BE2C (cell line): ENCODE results near the gene TIAM2.

Experiments
- DNase-seq: peaks from one replicate; pipeline ENCODE4 v3.0.0-alpha.2; 2020
- H3K27me3 ChIP-seq: fragments of 250-450 bp; sonication (Bioruptor Pico); 2 replicates; pipeline ENCODE4 v1.5.1; 2020; ENCODE audit warnings: mild to moderate bottlenecking
- H3K36me3 ChIP-seq: fragments of 250-450 bp; sonication (Bioruptor Pico); 2 replicates; pipeline ENCODE4 v1.5.1; 2020; ENCODE audit warnings: mild to moderate bottlenecking
- H3K4me1 ChIP-seq: fragments of 250-450 bp; sonication (Bioruptor Pico); 2 replicates; pipeline ENCODE4 v1.5.1; 2020
- H3K4me3 ChIP-seq: 2 replicates; pipeline ENCODE4 v1.5.1; 2011; ENCODE audit warnings: low read depth, low read length
- H3K9me3 ChIP-seq: fragments of 250-450 bp; sonication (Bioruptor Pico); 2 replicates; pipeline ENCODE4 v1.5.1; 2020
- CTCF ChIP-seq: IDR thresholded peaks from 2 replicates; pipeline ENCODE4 v1.5.1; 2012; ENCODE audit warnings: mild to moderate bottlenecking, low read depth, low read length

TIAM2 gene

DNA sequence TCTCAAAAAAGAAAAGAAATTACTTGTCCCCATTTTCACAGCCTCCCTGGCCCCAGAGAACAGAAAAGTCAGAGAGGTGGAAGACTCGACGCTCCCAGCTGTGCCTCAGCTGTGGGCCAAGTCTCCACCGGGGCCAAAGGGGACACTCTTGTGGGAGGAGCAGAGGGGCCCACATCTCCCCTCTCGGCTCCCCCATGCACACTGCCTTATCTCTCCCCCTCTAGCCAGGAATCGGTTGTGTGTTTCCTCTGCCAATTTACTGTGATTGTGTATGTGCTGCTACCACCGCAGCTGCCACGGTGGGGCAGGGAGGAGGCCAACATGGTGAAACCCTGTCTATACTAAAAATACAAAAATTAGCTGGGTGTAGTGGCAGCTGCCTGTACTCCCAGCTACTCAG is 8.4 kb downstream of the TIAM2 start:
- H3K9me3 ChIP-seq: no peaks in the 10 kb centered on the region
- no peaks in the 10 kb centered on the region for H3K36me3 ChIP-seq
- no peaks in the 10 kb centered on the region for H3K27me3 ChIP-seq
- DNase-seq: no peak
- peaks cover 4% of the 10 kb centered on the region; the same call in 1 of the 2 replicates for H3K4me1 ChIP-seq
- H3K4me3 ChIP-seq: no peak overlapping the region
- TF ChIP-seq CTCF: no peak

DNA sequence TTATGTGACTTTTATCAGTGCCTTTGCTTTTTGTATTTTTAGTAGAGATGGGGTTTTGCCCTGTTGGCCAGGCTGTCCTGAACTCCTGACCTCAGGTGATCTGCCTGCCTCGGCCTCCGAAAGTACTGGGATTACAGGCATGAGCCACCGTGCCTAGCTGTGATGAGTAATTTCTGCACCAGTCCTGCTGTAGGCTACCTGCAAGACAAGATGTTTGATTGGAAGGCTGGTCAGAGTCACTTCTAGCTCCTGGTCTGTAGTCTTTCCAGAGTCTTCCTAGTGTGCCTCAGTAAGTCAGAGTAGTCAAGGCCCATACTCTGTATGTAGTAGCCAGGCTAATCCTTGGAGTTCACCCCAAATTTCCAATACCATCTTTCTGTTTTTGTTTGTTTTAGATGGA is 8.9 kb downstream of the TIAM2 start:
- peaks cover 4% of the 10 kb centered on the region; the same call in 1 of the 2 replicates for H3K4me1 ChIP-seq
- H3K9me3 ChIP-seq: no peaks in the 10 kb centered on the region
- TF ChIP-seq CTCF: no peak
- DNase-seq: no peak
- no peaks in the 10 kb centered on the region for H3K27me3 ChIP-seq
- no peaks in the 10 kb centered on the region for H3K36me3 ChIP-seq
- no peak overlapping the region for H3K4me3 ChIP-seq

DNA sequence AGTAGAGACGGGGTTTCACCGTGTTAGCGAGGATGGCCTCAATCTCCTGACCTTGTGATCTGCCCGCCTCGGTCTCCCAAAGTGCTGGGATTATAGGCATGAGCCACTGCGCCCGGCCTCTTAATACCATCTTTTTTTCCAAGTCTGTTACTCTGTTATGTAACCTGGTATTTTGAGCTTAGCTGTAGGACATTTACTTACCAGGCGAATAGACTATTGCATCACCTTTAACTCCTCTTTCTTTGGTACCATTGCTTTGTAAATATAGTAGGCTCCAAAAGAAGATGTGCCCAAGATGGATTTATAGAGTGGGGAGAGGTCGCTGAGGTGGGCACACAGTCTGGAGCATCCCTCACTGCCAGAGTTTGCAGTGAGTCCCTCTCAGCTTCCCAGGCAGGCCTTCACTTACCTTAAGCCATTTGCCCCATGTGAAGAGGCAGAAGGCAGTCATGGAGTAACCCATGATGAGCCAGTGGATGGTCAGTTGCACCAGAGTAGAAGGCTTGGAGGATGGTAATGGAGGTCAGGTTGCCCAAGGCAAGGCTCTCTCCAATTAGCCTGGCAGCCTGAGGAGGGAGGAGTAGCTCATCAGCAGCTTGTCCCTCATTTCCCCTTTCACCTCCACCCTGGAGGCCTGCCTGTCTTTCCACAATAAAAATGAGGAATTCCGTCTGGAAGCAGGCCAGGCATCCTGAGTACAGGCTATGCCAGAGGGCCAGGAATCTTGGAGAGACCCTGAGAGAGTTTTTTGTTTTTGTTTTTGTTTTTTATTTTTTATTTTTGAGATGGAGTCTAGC is 9.7 kb downstream of the TIAM2 start:
- no peak for TF ChIP-seq CTCF
- no peak for DNase-seq
- peaks cover 4% of the 10 kb centered on the region; the same call in 1 of the 2 replicates for H3K4me1 ChIP-seq

DNA sequence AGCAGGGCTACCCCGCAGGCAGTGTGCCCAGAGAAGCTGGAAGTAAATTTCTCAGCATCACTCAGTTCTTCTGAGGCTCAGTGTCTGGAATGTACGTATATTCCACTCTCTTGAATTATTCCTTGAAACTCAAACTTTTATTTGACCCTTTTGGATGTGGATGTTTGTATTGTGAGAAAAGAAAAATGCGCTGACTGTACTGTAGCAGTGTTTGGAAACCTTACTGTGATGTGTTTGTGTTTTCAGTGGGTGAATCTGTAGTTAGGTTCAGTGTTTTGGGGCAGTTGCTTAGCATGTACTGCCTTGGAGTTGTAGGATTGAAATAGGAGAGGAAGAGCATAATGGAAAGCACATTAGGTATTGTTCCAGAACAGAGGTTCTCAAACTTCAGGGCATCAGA is 13.5 kb downstream of the TIAM2 start:
- DNase-seq: no peak
- Histone ChIP-seq H3K27me3 (no peaks in the 10 kb centered on the region), H3K4me1 (peaks cover 12% of the 10 kb centered on the region), H3K4me3 (no peak overlapping the region), H3K9me3 (no peaks in the 10 kb centered on the region), H3K36me3 (no peaks in the 10 kb centered on the region)
- TF ChIP-seq CTCF: no peak

More for the DNA sequence above, 9.7 kb downstream of the TIAM2 start:
- H3K27me3 ChIP-seq: no peaks in the 10 kb centered on the region
- H3K4me3 ChIP-seq: no peak overlapping the region
- H3K36me3 ChIP-seq: no peaks in the 10 kb centered on the region
- H3K9me3 ChIP-seq: no peaks in the 10 kb centered on the region

DNA sequence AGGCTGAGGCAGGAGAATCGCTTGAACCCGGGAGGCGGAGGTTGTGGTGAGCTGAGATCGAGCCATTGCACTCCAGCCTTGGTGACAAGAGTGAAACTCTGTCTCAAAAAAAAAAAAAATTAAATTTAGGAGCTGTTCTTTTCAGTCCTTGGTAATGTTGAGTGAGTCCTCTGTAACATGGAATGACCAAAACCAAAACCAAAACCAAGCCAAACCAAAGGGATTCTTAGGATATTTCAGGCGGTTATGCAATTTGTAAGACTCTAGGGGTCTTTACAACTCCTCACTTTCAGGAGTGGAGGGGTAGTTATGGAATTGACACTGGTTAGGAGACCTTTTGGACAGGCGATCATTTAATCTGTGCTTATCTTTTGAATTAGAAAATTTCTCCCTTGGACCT is 15.8 kb downstream of the TIAM2 start:
- Histone ChIP-seq H3K4me3 (no peak overlapping the region), H3K27me3 (no peaks in the 10 kb centered on the region), H3K36me3 (no peaks in the 10 kb centered on the region), H3K4me1 (peaks cover 19% of the 10 kb centered on the region), H3K9me3 (no peaks in the 10 kb centered on the region)
- DNase-seq: no peak
- no peak for TF ChIP-seq CTCF

DNA sequence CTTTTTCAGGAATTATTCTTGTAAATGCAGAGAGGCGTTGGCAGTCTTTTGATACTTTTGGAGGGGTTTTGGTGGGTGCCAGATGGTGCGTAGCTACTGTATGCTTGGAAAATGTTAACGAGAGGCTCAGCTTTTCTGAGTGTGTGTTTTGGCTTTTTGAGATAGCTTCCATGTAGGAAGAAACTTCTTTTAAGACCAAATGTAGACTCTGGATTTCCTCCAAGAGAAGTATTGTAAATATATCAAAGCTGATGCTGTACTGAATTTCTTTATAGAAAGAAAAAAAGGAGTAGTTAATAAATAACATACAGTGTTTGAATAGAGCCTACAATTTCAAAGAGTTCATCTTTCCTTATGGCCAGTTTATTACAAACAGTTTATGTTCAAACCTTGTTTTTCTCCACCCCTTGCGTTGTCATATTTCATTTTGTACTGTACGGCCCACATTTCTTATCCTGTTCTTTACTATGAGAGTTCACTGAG is 16.7 kb downstream of the TIAM2 start:
- DNase-seq: no peak
- no peaks in the 10 kb centered on the region for H3K27me3 ChIP-seq
- H3K9me3 ChIP-seq: no peaks in the 10 kb centered on the region
- no peaks in the 10 kb centered on the region for H3K36me3 ChIP-seq
- peaks cover 22% of the 10 kb centered on the region for H3K4me1 ChIP-seq
- H3K4me3 ChIP-seq: no peak overlapping the region
- no peak for TF ChIP-seq CTCF
